Measurements from ENCODE around the gene SEMA3D. TPM values are rescaled to one million over a fixed set of nuclear protein-coding genes. Genes with fewer than 3 reads are reported as not detected.

The SEMA3D gene
- total RNA-seq, 2 donors from 2014 or later: 1.4 to 1.5 TPM

GRCh38 chr7:85023066-85023712, 163.7 kb downstream of the SEMA3D start:
- Histone ChIP-seq H3K9me3 (no peaks in the 10 kb centered on the region), H3K27ac (no peak overlapping the region), H3K27me3 (no peaks in the 10 kb centered on the region), H3K4me1 (no peaks in the 10 kb centered on the region), H3K36me3 (no peaks in the 10 kb centered on the region), H3K4me3 (no peak overlapping the region)
- DNase-seq (ENCODE audit: low spot score): no peak
- TF ChIP-seq CTCF (IDR thresholded peaks at IDR 0.05): peak; percentile 43 to 81

- DNase-seq (ENCODE audit: low spot score): no peak
Observed at GRCh38 chr7:85022064-85022697, 164.7 kb downstream of the SEMA3D start.

DNA sequence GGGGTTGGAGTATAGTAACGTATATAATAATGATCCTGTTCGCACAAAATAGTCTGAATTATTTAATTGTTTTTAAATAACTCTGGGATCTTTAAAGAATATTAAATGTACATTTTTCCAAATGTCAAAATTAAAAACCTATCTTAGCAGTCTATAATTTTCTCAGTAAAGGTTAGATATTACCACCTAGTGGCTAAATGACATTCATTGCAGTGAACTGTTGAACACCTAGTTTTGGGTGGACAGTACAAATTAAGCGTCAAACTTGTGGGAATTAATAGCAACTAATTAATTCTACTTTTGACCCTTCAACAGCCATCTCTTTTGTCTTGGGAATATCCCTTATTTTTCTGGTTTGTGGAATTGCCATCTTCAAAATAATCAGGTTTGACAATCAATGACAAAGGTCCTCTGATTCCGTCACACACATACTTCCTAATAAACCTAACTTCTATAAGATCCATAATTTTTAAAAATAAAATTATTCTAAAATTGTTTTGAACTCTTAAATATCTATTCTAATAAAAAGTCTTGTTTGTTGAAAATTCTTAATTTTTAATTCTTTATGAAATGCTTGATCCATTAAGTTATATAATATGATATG, 165.7 kb downstream of the SEMA3D start:
- Histone ChIP-seq H3K27me3 (no peaks in the 10 kb centered on the region), H3K9me3 (no peaks in the 10 kb centered on the region), H3K4me1 (no peaks in the 10 kb centered on the region), H3K4me3 (no peak overlapping the region), H3K36me3 (no peaks in the 10 kb centered on the region), H3K27ac (no peak overlapping the region)
- DNase-seq (ENCODE audit: low spot score): no peak
- TF ChIP-seq CTCF (IDR thresholded peaks at IDR 0.05): peak; percentile 15 to 63

More at GRCh38 chr7:85022064-85022697, 164.7 kb downstream of the SEMA3D start:
- Histone ChIP-seq H3K4me3 (no peak overlapping the region), H3K4me1 (no peaks in the 10 kb centered on the region), H3K27ac (no peak overlapping the region), H3K36me3 (no peaks in the 10 kb centered on the region), H3K9me3 (no peaks in the 10 kb centered on the region), H3K27me3 (no peaks in the 10 kb centered on the region)
- no peak for TF ChIP-seq CTCF (IDR thresholded peaks at IDR 0.05)

DNA sequence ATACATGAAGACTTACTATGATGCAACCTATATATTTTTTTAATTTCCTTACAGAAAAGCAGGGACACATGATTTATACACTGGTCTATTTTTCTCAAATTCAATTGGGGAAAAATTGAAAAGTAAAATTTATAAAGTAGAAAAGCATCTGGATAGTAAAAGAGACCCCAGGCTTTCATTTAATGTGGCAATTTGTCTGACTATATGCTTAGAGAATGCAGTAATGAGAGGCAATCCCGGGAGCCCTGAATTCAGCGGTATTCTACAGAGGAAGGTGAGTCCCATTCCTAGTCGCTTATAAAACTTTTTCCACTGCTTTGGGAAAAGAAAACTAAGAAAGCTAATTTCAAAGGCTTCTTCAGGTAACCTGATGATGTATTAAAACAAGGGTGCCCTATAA, 167.1 kb downstream of the SEMA3D start:
- H3K4me1 ChIP-seq: no peaks in the 10 kb centered on the region
- TF ChIP-seq CTCF (IDR thresholded peaks at IDR 0.05): no peak
- H3K36me3 ChIP-seq: no peaks in the 10 kb centered on the region
- no peak for DNase-seq (ENCODE audit: low spot score)
- no peak overlapping the region for H3K27ac ChIP-seq
- no peaks in the 10 kb centered on the region for H3K27me3 ChIP-seq
- H3K4me3 ChIP-seq: no peak overlapping the region
- H3K9me3 ChIP-seq: no peaks in the 10 kb centered on the region

GRCh38 chr7:85019176-85019575, 167.7 kb downstream of the SEMA3D start:
- H3K36me3 ChIP-seq: no peaks in the 10 kb centered on the region
- H3K9me3 ChIP-seq: no peaks in the 10 kb centered on the region
- H3K4me1 ChIP-seq: no peaks in the 10 kb centered on the region
- H3K4me3 ChIP-seq: no peak overlapping the region
- no peak for DNase-seq (ENCODE audit: low spot score)
- no peaks in the 10 kb centered on the region for H3K27me3 ChIP-seq
- H3K27ac ChIP-seq: no peak overlapping the region
- no peak for TF ChIP-seq CTCF (IDR thresholded peaks at IDR 0.05)
